Fibroblast of skin of right quadriceps (primary cell): ENCODE measurements around the gene AXL.
A peak's percentile ranks its signal among the peaks of the same experiment; 100 is the strongest.

Source experiments
- DNase-seq: peaks from one replicate; pipeline ENCODE4 v3.0.0-alpha.2; 2013

The AXL gene

DNA sequence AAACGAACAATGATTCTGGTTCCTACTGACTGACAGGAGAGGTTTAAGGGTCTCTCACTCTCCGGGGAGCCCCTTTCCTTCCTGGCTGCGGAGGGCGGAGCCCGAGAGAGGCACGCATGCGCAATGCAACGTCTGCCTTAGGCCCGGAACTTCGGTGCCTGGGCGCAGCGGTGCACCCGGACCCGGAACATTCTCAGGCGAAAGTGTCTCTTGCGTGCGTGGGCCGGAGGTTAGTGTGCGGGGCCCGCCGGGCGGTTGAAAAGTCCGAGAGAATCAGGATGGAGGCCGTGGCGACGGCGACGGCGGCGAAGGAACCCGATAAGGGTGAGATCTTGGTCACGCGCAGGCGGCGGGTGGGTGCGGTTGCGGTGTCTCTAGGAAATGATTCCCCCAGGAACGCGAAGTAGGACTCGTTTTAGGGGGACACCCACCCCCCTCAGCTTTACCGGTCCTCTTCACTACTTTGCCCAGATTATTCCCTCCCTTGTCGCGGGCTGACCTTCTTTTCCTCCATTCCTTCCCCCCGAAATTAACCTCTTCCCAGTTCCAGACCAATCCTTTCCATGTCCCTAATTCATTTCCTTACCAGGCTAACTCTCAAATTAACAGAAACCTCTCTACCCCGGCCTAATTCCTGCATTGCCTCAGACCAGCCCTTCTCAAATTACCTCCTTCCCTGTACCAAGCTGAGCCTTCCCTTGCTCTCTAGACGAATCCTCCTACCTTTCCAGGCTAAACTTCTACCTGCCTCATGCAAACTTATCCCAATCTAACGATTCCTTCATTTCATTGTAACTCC is 91.2 kb downstream of the AXL start, which contains the start of gene CCDC97:
Gene CCDC97 (plus strand): TSS at position 140 of the 799 bp plus-strand sequence. CDS start 139 bp downstream, at position 279.
- DNase-seq = peak; percentile 85

DNA sequence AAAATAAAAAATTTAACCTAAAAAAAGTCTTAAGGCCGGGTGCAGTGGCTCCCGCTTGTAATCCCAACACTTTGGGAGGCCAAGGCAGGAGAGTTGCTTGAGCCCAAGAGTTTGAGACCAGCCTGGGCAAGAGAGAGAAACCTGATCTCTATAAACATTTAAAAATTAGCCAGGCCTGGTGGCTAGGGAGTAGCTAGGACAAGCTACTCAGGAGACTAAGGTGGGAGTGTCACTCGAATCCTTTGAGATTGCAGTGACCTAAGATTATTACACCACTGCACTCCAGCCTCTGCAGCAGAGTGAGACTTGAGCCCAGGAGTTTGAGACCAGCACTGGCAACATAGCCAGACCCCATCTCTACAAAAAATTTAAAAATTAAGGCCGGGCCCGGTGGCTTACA is 92.0 kb downstream of the AXL start:
- DNase-seq = no peak
